ENCODE data around the gene PARP1.

The PARP1 gene

GRCh38 chr1:226405411-226405988 lies 2.4 kb downstream of the PARP1 start:
- TF ChIP-seq, protein P1, sequence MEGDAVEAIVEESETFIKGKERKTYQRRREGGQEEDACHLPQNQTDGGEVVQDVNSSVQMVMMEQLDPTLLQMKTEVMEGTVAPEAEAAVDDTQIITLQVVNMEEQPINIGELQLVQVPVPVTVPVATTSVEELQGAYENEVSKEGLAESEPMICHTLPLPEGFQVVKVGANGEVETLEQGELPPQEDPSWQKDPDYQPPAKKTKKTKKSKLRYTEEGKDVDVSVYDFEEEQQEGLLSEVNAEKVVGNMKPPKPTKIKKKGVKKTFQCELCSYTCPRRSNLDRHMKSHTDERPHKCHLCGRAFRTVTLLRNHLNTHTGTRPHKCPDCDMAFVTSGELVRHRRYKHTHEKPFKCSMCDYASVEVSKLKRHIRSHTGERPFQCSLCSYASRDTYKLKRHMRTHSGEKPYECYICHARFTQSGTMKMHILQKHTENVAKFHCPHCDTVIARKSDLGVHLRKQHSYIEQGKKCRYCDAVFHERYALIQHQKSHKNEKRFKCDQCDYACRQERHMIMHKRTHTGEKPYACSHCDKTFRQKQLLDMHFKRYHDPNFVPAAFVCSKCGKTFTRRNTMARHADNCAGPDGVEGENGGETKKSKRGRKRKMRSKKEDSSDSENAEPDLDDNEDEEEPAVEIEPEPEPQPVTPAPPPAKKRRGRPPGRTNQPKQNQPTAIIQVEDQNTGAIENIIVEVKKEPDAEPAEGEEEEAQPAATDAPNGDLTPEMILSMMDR (IDR thresholded peaks at IDR 0.05): no peak
- Histone ChIP-seq H3K27ac (no peak overlapping the region), H3K27me3 (no peaks in the 10 kb centered on the region), H3K36me3 (peaks cover 18% of the 10 kb centered on the region), H3K4me1 (ENCODE audit: control insufficient read depth in 1 of 2, insufficient read depth in 1 of 2, low read depth in 1 of 2, low read length in 1 of 2) (peaks cover 15 to 29% of the 10 kb centered on the region in 2 experiments), H3K4me3 (ENCODE audit: low read depth in 1 of 2, low read length in 1 of 2) (no peak overlapping the region), H3K9me3 (no peaks in the 10 kb centered on the region)

DNA sequence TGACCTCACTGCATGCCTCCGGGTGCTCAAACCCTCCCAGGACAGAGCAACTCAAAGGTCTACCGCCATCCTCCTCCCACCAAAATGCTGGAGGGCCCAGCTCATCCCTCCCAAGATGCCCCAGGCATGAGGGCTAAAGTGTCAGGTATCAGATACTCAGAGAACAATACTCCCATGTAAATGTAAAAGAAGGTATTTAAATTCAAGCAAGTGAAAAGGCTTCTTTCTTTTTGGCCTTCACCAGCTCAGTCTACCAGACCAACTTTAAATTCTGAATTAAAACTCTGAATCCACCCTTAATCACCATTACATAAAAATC lies 3.0 kb downstream of the PARP1 start:
- H3K4me1 ChIP-seq (ENCODE audit: control insufficient read depth in 1 of 2, insufficient read depth in 1 of 2, low read depth in 1 of 2, low read length in 1 of 2): peaks cover 15 to 29% of the 10 kb centered on the region in 2 experiments
- no peak overlapping the region for H3K27ac ChIP-seq

GRCh38 chr1:226404063-226404903 lies 3.6 kb downstream of the PARP1 start:
- Histone ChIP-seq H3K4me1 (ENCODE audit: control insufficient read depth in 1 of 2, insufficient read depth in 1 of 2, low read depth in 1 of 2, low read length in 1 of 2) (peaks cover 15 to 29% of the 10 kb centered on the region in 2 experiments), H3K27me3 (no peaks in the 10 kb centered on the region), H3K4me3 (ENCODE audit: low read depth in 1 of 2, low read length in 1 of 2) (no peak overlapping the region), H3K9me3 (no peaks in the 10 kb centered on the region), H3K36me3 (peaks cover 23% of the 10 kb centered on the region), H3K27ac (no peak overlapping the region)
- TF ChIP-seq, protein P1 (IDR thresholded peaks at IDR 0.05): no peak

More for the DNA sequence above, 3.0 kb downstream of the PARP1 start:
- Histone ChIP-seq H3K9me3 (no peaks in the 10 kb centered on the region), H3K27me3 (no peaks in the 10 kb centered on the region), H3K4me3 (ENCODE audit: low read depth in 1 of 2, low read length in 1 of 2) (no peak overlapping the region), H3K36me3 (peaks cover 20% of the 10 kb centered on the region)
- TF ChIP-seq, protein P1 (IDR thresholded peaks at IDR 0.05): no peak

DNA sequence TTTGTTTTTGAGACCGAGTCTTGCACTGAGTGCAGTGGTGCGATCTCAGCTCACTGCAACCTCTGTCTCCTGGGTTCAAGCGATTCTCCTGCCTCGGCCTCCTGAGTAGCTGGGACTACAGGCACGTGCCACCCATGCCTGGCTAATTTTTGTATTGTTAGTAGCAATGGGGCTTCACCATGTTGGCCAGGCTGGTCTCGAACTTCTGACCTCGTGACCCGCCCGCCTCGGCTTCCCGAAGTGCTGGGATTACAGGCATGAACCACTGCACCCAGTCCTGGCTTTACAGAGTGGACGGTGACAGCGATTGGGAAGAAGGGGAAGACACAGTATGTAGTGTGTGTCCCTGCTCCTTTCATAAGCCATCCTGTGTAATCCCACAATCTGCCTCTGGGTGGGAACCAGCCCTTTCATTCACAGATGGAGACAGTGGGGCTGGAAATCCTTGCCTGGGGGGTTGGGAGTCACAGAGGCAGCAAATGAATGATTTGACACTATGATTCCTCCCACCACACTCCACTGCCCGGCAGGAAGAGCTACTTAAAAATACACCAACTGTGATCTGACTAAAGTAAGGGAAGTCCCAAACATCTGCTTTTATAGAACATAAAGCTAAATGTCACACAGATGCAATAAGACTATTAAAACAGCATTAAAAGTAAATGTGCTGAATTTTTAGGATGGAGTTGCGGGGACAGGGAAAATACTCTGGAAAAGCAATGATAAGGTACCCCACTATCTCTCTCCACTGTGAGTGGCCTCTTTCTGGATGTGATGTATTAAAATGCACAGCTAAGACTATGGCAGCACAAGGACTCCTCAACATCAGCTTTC lies 4.5 kb downstream of the PARP1 start:
- Histone ChIP-seq H3K36me3 (peaks cover 25% of the 10 kb centered on the region), H3K27me3 (no peaks in the 10 kb centered on the region), H3K9me3 (no peaks in the 10 kb centered on the region), H3K4me1 (ENCODE audit: control insufficient read depth in 1 of 2, insufficient read depth in 1 of 2, low read depth in 1 of 2, low read length in 1 of 2) (peaks cover 15 to 27% of the 10 kb centered on the region in 2 experiments), H3K27ac (no peak overlapping the region), H3K4me3 (ENCODE audit: low read depth in 1 of 2, low read length in 1 of 2) (no peak overlapping the region)
- TF ChIP-seq, protein P1 (IDR thresholded peaks at IDR 0.05): no peak

DNA sequence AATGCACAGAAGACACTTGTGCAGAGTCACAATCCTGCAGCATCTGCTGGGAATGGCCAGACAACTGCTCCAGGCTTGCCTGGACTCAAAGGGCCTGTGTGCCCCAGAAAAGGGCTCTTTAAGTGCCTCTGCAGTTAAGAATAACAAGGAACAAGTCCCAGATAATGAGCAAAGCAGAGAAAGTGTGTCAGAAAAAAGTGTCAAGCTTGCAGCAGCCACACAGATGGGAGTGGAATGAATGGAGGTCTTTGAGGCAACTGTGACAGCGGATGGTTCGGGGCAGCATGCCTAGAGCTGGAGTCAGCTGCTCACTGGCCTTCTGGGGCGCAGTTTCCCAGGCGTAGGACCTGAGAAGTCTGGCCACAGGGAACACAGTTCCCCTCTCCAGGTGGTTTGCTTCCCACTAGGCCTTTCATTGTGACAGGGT lies 5.1 kb downstream of the PARP1 start:
- Histone ChIP-seq H3K9me3 (no peaks in the 10 kb centered on the region), H3K27me3 (no peaks in the 10 kb centered on the region), H3K27ac (no peak overlapping the region), H3K4me1 (ENCODE audit: control insufficient read depth in 1 of 2, insufficient read depth in 1 of 2, low read depth in 1 of 2, low read length in 1 of 2) (peaks cover 15 to 24% of the 10 kb centered on the region in 2 experiments), H3K36me3 (peaks cover 25% of the 10 kb centered on the region), H3K4me3 (ENCODE audit: low read depth in 1 of 2, low read length in 1 of 2) (no peak overlapping the region)
- TF ChIP-seq, protein P1 (IDR thresholded peaks at IDR 0.05): no peak

Measured in neutrophil (primary cell).